Endothelial cell of umbilical vein (primary cell): Measurements from ENCODE around the gene PERP. TPM values are rescaled to one million over a fixed set of nuclear protein-coding genes. Genes with fewer than 3 reads are reported as not detected.

Source experiments
- BruUV-seq: library from RNA; stranded (reverse); fragments of 400-500 nt; replicated peaks from 2 replicates; lab custom pipeline; 2021; lab: Mats Ljungman, UMichigan
- CTCF ChIA-PET: fragments of 300-600, 350-600 bp; sonication (Branson Sonifier 250); formaldehyde crosslinking; loops from one replicate; lab custom pipeline; 2021; ENCODE audit warnings: antibody characterized with exemption, inconsistent platforms; lab: Charles Lee
- POLR2A ChIA-PET: fragments of 300-600, 350-600 bp; sonication (Branson Sonifier 250); formaldehyde crosslinking; loops from one replicate; lab custom pipeline; 2021; ENCODE audit warnings: antibody characterized with exemption, inconsistent platforms; lab: Charles Lee
- DNase-seq: peaks from one replicate; pipeline ENCODE4 v3.0.0-alpha.2; 2011; ENCODE audit warnings: low read depth, low spot score
- FAIRE-seq: peaks from 2 replicates; lab custom pipeline; 2011; peaks lifted over from hg19 to GRCh38; lab: Jason Lieb, UNC
- H2AFZ ChIP-seq: 2 replicates; pipeline ENCODE4 v1.6.0; 2012; ENCODE audit warnings: low read depth, low read length, control low read depth, inconsistent platforms
- H3K27ac ChIP-seq: 2 replicates; pipeline ENCODE4 v1.5.1; 2011; ENCODE audit warnings: low read depth, mild to moderate bottlenecking, control low read depth, low read length, moderate library complexity; ENCODE audit not compliant: insufficient read depth
- H3K27me3 ChIP-seq, 2 experiments: 2 replicates each; pipeline versions ENCODE4 v1.6.0 to v1.6.1; 2011; ENCODE audit warnings: low read length in 2 of 2, mixed read lengths in 1 of 2; ENCODE audit not compliant: control insufficient read depth in 2 of 2, insufficient read depth in 2 of 2
- H3K36me3 ChIP-seq, 2 experiments: 2 replicates in 1 of 2; 3 replicates in 1 of 2; pipeline ENCODE4 v1.5.1; 2011; ENCODE audit warnings: low read length in 2 of 2, mild to moderate bottlenecking in 1 of 2, moderate library complexity in 1 of 2; ENCODE audit not compliant: control insufficient read depth in 2 of 2, insufficient read depth in 2 of 2; ENCODE audit errors: extremely low read depth in 1 of 2
- H3K4me1 ChIP-seq: 3 replicates; pipeline ENCODE4 v1.5.1; 2011; ENCODE audit warnings: mild to moderate bottlenecking, low read length; ENCODE audit not compliant: control insufficient read depth, insufficient read depth; ENCODE audit errors: extremely low read depth
- H3K4me2 ChIP-seq: 2 replicates; pipeline ENCODE4 v1.6.1; 2011; ENCODE audit warnings: low read length, control low read depth, mixed read lengths; ENCODE audit not compliant: insufficient read depth
- H3K4me3 ChIP-seq, 3 experiments: fragments of 200-600 bp in 1 of 3; sonication (generic), shearing (Covaris generic) in 1 of 3; replicated peaks in 1 of 3; 2 replicates each; pipeline ENCODE4 v1.5.1; 2011 to 2016; ENCODE audit warnings: control low read depth in 3 of 3, low read length in 3 of 3, mild to moderate bottlenecking in 2 of 3, inconsistent platforms in 1 of 3, low read depth in 1 of 3, moderate library complexity in 1 of 3; ENCODE audit not compliant: insufficient read depth in 1 of 3
- H3K79me2 ChIP-seq: 2 replicates; pipeline ENCODE4 v1.6.0; 2012; ENCODE audit warnings: low read length, inconsistent platforms; ENCODE audit not compliant: control insufficient read depth, insufficient read depth
- H3K9ac ChIP-seq: replicated peaks from 2 replicates; pipeline ENCODE3; 2011; ENCODE audit warnings: low read length, control low read depth; ENCODE audit not compliant: insufficient read depth; ENCODE audit errors: extremely low read depth
- H3K9me1 ChIP-seq: replicated peaks from 3 replicates; pipeline ENCODE4 v1.6.0; 2011; ENCODE audit warnings: mild to moderate bottlenecking, low read length; ENCODE audit not compliant: control insufficient read depth, insufficient read depth; ENCODE audit errors: extremely low read depth
- H3K9me3 ChIP-seq: replicated peaks from 2 replicates; pipeline ENCODE4 v1.5.1; 2012; ENCODE audit warnings: low read length, inconsistent platforms; ENCODE audit not compliant: control insufficient read depth, insufficient read depth
- H4K20me1 ChIP-seq: replicated peaks from 2 replicates; pipeline ENCODE3; 2011; ENCODE audit warnings: mild to moderate bottlenecking, low read length; ENCODE audit not compliant: control insufficient read depth, insufficient read depth; ENCODE audit errors: extremely low read depth
- CTCF ChIP-seq, 2 donors: IDR thresholded peaks; 1 replicate in 1 of 2; 2 replicates in 1 of 2; pipeline ENCODE4 v1.5.1; 2011; ENCODE audit warnings: low read length in 2 of 2, mild to moderate bottlenecking in 2 of 2, moderate library complexity in 2 of 2, control low read depth in 1 of 2, inconsistent platforms in 1 of 2, low read depth in 1 of 2; ENCODE audit not compliant: insufficient read depth in 1 of 2; ENCODE audit errors: extremely low read depth in 1 of 2
- EZH2 ChIP-seq: IDR thresholded peaks from 2 replicates; pipeline ENCODE4 v1.6.1; 2012; ENCODE audit warnings: borderline replicate concordance, low read depth, mild to moderate bottlenecking, moderate library complexity, low read length, inconsistent platforms; ENCODE audit not compliant: severe bottlenecking
- FOS ChIP-seq: IDR thresholded peaks from 2 replicates; pipeline ENCODE4 v1.6.1; 2011; ENCODE audit warnings: mild to moderate bottlenecking, low read length, moderate library complexity, borderline replicate concordance; ENCODE audit not compliant: insufficient read depth
- GATA2 ChIP-seq: IDR thresholded peaks from 2 replicates; pipeline ENCODE4 v1.7.0; 2011; ENCODE audit warnings: low read depth, mild to moderate bottlenecking, moderate library complexity, mixed read lengths, low read length; ENCODE audit not compliant: insufficient read length, insufficient read depth
- JUN ChIP-seq: IDR thresholded peaks from 2 replicates; pipeline ENCODE4 v1.6.1; 2011; ENCODE audit warnings: borderline replicate concordance, low read depth; ENCODE audit not compliant: insufficient read length, insufficient read depth
- MAX ChIP-seq: IDR thresholded peaks from 2 replicates; pipeline ENCODE4 v1.6.1; 2011; ENCODE audit not compliant: insufficient read depth, insufficient read length
- MYC ChIP-seq: IDR thresholded peaks from one replicate; pipeline ENCODE4 v1.6.1; 2011; ENCODE audit warnings: mild to moderate bottlenecking, low read depth, low read length
- POLR2A ChIP-seq: IDR thresholded peaks from 2 replicates; pipeline ENCODE4 v1.6.1; 2012; ENCODE audit warnings: low read depth, mild to moderate bottlenecking, control low read depth, low read length
- POLR2AphosphoS5 ChIP-seq: IDR thresholded peaks from 2 replicates; pipeline ENCODE4 v1.6.1; 2012; ENCODE audit warnings: low read depth, mild to moderate bottlenecking, control low read depth, low read length, moderate library complexity; ENCODE audit not compliant: insufficient read depth
- dilution Hi-C: fragments of 300-500 bp; cut with MboI; formaldehyde crosslinking; loops from one replicate; pipeline ENCODE4 v1.15.0; 2019; ENCODE audit warnings: low sequenced_read_pairs; ENCODE audit not compliant: extremely low pct_ligation_motif_present
- intact Hi-C: fragments of 100-400 bp; cut with micrococcal nuclease; formaldehyde crosslinking; loops from one replicate; pipeline ENCODE4 v1.10.0; 2022
- polyA plus RNA-seq, 4 experiments: library from polyadenylated mRNA; depleted of rRNA in 3 of 4; stranded (reverse) in 3 of 4; unstranded in 1 of 4; fragments of >200 nt; gene quantifications; 2 replicates each; pipeline versions ENCODE4 v1.2.1 to v1.2.3, GENCODE V29; 2011 to 2012; ENCODE audit warnings: missing spikeins in 1 of 4
- total RNA-seq: library from RNA; stranded (reverse); gene quantifications from 2 replicates; pipeline ENCODE4 v1.2.3, GENCODE V29; 2021

The PERP gene
- total and polyA plus RNA-seq, 2 donors (not counting 3 experiments of a cell fraction or from before 2014, with no cell fraction given), result 15.7 to 27.4 TPM

GRCh38 chr6:138054982-138055381 lies 52.2 kb downstream of the PERP start:
- Histone ChIP-seq H4K20me1 (no peaks in the 10 kb centered on the region), H3K4me1 (no peaks in the 10 kb centered on the region), H3K36me3 (no peaks in the 10 kb centered on the region), H2AFZ (no peak overlapping the region), H3K4me2 (no peak overlapping the region), H3K79me2 (no peaks in the 10 kb centered on the region), H3K9me3 (no peaks in the 10 kb centered on the region), H3K27ac (no peak overlapping the region), H3K9ac (no peak overlapping the region), H3K9me1 (no peaks in the 10 kb centered on the region), H3K27me3 (peaks cover 0 to 2% of the 10 kb centered on the region in 2 experiments), H3K4me3 (no peak overlapping the region)
- DNase-seq (no peak), FAIRE-seq (no peak)
- CTCF ChIA-PET, result no interaction called here
- intact Hi-C loops, result no loop called here
- TF ChIP-seq EZH2 (no peak), POLR2AphosphoS5 (no peak), CTCF (IDR thresholded peaks at IDR 0.05; ENCODE audit: extremely low read depth in 1 of 2, insufficient read depth in 1 of 2, low read depth in 1 of 2, low read length in 2 of 2) (no peak), POLR2A (no peak), MAX (no peak), GATA2 (no peak), MYC (no peak), JUN (no peak), FOS (no peak)
- BruUV-seq, result no TSS peak
- POLR2A ChIA-PET, result no interaction called here
- dilution Hi-C loops, result no loop called here
